SK-N-SH treated with all-trans-retinoic acid at 6 μM for 48 hours (cell line): ENCODE data around the gene GRIK3.

ENCODE experiments used
- ATAC-seq: fragments of 200-7000 bp; cut with Tn5 transposase; 3 replicates; pipeline ENCODE4 v1.9.1; 2020; ENCODE audit warnings: mild to moderate bottlenecking, moderate library complexity
- ARNTL ChIP-seq: fragments of 450-650 bp; formaldehyde crosslinking; IDR thresholded peaks from 2 replicates; pipeline ENCODE4 v1.5.0; 2020; ENCODE audit warnings: low read depth, mild to moderate bottlenecking, moderate library complexity, borderline replicate concordance
- BACH2 ChIP-seq: fragments of 250-450 bp; sonication (Bioruptor Pico); IDR thresholded peaks from 2 replicates; pipeline ENCODE4 v1.9.0; 2021; ENCODE audit warnings: mild to moderate bottlenecking, borderline replicate concordance
- CREB5 ChIP-seq: fragments of 250-450 bp; sonication (Bioruptor Pico); IDR thresholded peaks from 2 replicates; pipeline ENCODE4 v1.5.1; 2020; ENCODE audit warnings: low read depth, mild to moderate bottlenecking, moderate library complexity
- CSDC2 ChIP-seq: fragments of 250-450 bp; sonication (Bioruptor Pico); IDR thresholded peaks from 2 replicates; pipeline ENCODE4 v1.5.0; 2020; ENCODE audit warnings: mild to moderate bottlenecking, moderate library complexity
- CSRNP3 ChIP-seq: fragments of 250-450 bp; sonication (Bioruptor Pico); IDR thresholded peaks from 2 replicates; pipeline ENCODE4 v1.5.1; 2021; ENCODE audit warnings: mild to moderate bottlenecking, moderate library complexity
- ESRRG ChIP-seq: fragments of 250-450 bp; sonication (Bioruptor Pico); IDR thresholded peaks from 2 replicates; pipeline ENCODE4 v1.6.1; 2021; ENCODE audit warnings: mild to moderate bottlenecking
- GLIS3 ChIP-seq: fragments of 250-450 bp; sonication (Bioruptor Pico); IDR thresholded peaks from 2 replicates; pipeline ENCODE4 v1.5.0; 2020; ENCODE audit warnings: mild to moderate bottlenecking, moderate library complexity
- OSR1 ChIP-seq: fragments of 250-450 bp; sonication (Bioruptor Pico); IDR thresholded peaks from 2 replicates; pipeline ENCODE4 v1.8.0; 2022; ENCODE audit warnings: moderate library complexity, mild to moderate bottlenecking, inconsistent platforms
- PATZ1 ChIP-seq: fragments of 250-450 bp; sonication (Bioruptor Pico); IDR thresholded peaks from 2 replicates; pipeline ENCODE4 v1.8.0; 2020; ENCODE audit warnings: mild to moderate bottlenecking, moderate library complexity, borderline replicate concordance
- PPARA ChIP-seq: fragments of 250-450 bp; sonication (Bioruptor Pico); IDR thresholded peaks from 2 replicates; pipeline ENCODE4 v1.5.0; 2020; ENCODE audit warnings: mild to moderate bottlenecking, borderline replicate concordance
- RARB ChIP-seq: fragments of 250-450 bp; sonication (Bioruptor Pico); IDR thresholded peaks from 2 replicates; pipeline ENCODE4 v1.8.0; 2021; ENCODE audit warnings: mild to moderate bottlenecking, moderate library complexity
- SNAI2 ChIP-seq: fragments of 250-450 bp; sonication (Bioruptor Pico); IDR thresholded peaks from 2 replicates; pipeline ENCODE4 v1.5.0; 2020; ENCODE audit warnings: mild to moderate bottlenecking, moderate library complexity
- TCF4 ChIP-seq: fragments of 250-450 bp; sonication (Bioruptor Pico); IDR thresholded peaks from 2 replicates; pipeline ENCODE4 v1.8.0; 2021; ENCODE audit warnings: mild to moderate bottlenecking, moderate library complexity, borderline replicate concordance
- TOX ChIP-seq: fragments of 250-450 bp; sonication (Bioruptor Pico); IDR thresholded peaks from 2 replicates; pipeline ENCODE4 v1.8.0; 2021; ENCODE audit warnings: mild to moderate bottlenecking, moderate library complexity, borderline replicate concordance
- TSHZ2 ChIP-seq: fragments of 250-450 bp; sonication (Bioruptor Pico); IDR thresholded peaks from 2 replicates; pipeline ENCODE4 v1.5.0; 2020; ENCODE audit warnings: mild to moderate bottlenecking, moderate library complexity
- ZC3H10 ChIP-seq: fragments of 250-450 bp; sonication (Bioruptor Pico); IDR thresholded peaks from 2 replicates; pipeline ENCODE4 v1.5.1; 2021; ENCODE audit warnings: mild to moderate bottlenecking, moderate library complexity
- ZFP3 ChIP-seq: fragments of 250-450 bp; sonication (Bioruptor Pico); IDR thresholded peaks from 2 replicates; pipeline ENCODE4 v1.5.0; 2020; ENCODE audit warnings: mild to moderate bottlenecking, moderate library complexity
- ZFP30 ChIP-seq: fragments of 450-650 bp; formaldehyde crosslinking; IDR thresholded peaks from 2 replicates; pipeline ENCODE4 v1.5.0; 2022; ENCODE audit warnings: mild to moderate bottlenecking, moderate library complexity
- ZNF565 ChIP-seq: fragments of 450-650 bp; formaldehyde crosslinking; conservative IDR thresholded peaks from 2 replicates; pipeline ENCODE4 v1.5.0; 2020; ENCODE audit warnings: low read depth, mild to moderate bottlenecking, moderate library complexity
- ZNF8 ChIP-seq: fragments of 450-650 bp; formaldehyde crosslinking; IDR thresholded peaks from 2 replicates; pipeline ENCODE4 v1.5.0; 2020; ENCODE audit warnings: mild to moderate bottlenecking, moderate library complexity

The GRIK3 gene

GRCh38 chr1:36765785-36766300 lies 268.5 kb downstream of the GRIK3 start:
- TF ChIP-seq GLIS3 (no peak), ZNF565 (CRISPR knock-in tag) (no peak), CREB5 (CRISPR knock-in tag) (no peak), CSRNP3 (CRISPR knock-in tag) (no peak), RARB (CRISPR knock-in tag) (no peak), ZC3H10 (CRISPR knock-in tag) (no peak), TCF4 (CRISPR knock-in tag) (no peak)
- ATAC-seq, result no peak

GRCh38 chr1:36764798-36765197 lies 269.5 kb downstream of the GRIK3 start:
- no peak for ATAC-seq

More at GRCh38 chr1:36764798-36765197, 269.5 kb downstream of the GRIK3 start:
- TF ChIP-seq ZNF565 (CRISPR knock-in tag), result no peak
- no peak for TF ChIP-seq ZFP30 (CRISPR knock-in tag)
- no peak for TF ChIP-seq BACH2 (CRISPR knock-in tag)
- TF ChIP-seq ZNF8, result no peak
- TF ChIP-seq TSHZ2 (CRISPR knock-in tag), result no peak
- no peak for TF ChIP-seq CSDC2
- TF ChIP-seq ZC3H10 (CRISPR knock-in tag), result no peak
- no peak for TF ChIP-seq CSRNP3 (CRISPR knock-in tag)
- TF ChIP-seq ESRRG, result no peak
- TF ChIP-seq PATZ1 (CRISPR knock-in tag), result no peak
- TF ChIP-seq ZFP3 (CRISPR knock-in tag), result no peak
- no peak for TF ChIP-seq SNAI2
- TF ChIP-seq RARB (CRISPR knock-in tag), result no peak
- TF ChIP-seq TCF4 (CRISPR knock-in tag), result no peak
- no peak for TF ChIP-seq TOX
- TF ChIP-seq OSR1, result no peak
- TF ChIP-seq ARNTL, result no peak
- no peak for TF ChIP-seq PPARA
